Measurements from ENCODE around the gene NOL6.
A peak's percentile ranks its signal among the peaks of the same experiment; 100 is the strongest.
"Not testable (repeated sequence)": the region's sequence is repeated elsewhere in the genome, so short reads cannot be mapped to it uniquely, and the experiment has no call there.

The NOL6 gene

GRCh38 chr9:33431420-33431819, 42.3 kb downstream of the NOL6 start:
- DNase-seq (ENCODE audit: low spot score), result no peak

GRCh38 chr9:33430942-33431341, 42.8 kb downstream of the NOL6 start:
- no peak for DNase-seq (ENCODE audit: low spot score)

GRCh38 chr9:33429256-33429985, 44.3 kb downstream of the NOL6 start:
- DNase-seq (ENCODE audit: low spot score), result no peak

GRCh38 chr9:33426843-33427293, 46.9 kb downstream of the NOL6 start:
- no peak for DNase-seq (ENCODE audit: low spot score)

- no peak for DNase-seq (ENCODE audit: low spot score)
Measured at GRCh38 chr9:33425128-33425533, 48.6 kb downstream of the NOL6 start.

GRCh38 chr9:33424492-33424891, 49.2 kb downstream of the NOL6 start:
- DNase-seq (ENCODE audit: low spot score), result not testable (repeated sequence)

- not testable (repeated sequence) for DNase-seq (ENCODE audit: low spot score)
Measured at GRCh38 chr9:33424043-33424442, 49.7 kb downstream of the NOL6 start.

- no peak for DNase-seq (ENCODE audit: low spot score)
Measured at GRCh38 chr9:33419708-33420303, 53.9 kb downstream of the NOL6 start.

- DNase-seq (ENCODE audit: low spot score), result no peak
Measured at GRCh38 chr9:33418090-33418489, 55.6 kb downstream of the NOL6 start.

GRCh38 chr9:33416996-33417395, 56.7 kb downstream of the NOL6 start:
- DNase-seq (ENCODE audit: low spot score), result no peak

GRCh38 chr9:33415501-33416038, 58.2 kb downstream of the NOL6 start:
- peak; percentile 58 for DNase-seq (ENCODE audit: low spot score)

GRCh38 chr9:33414889-33415500, 58.7 kb downstream of the NOL6 start:
- no peak for DNase-seq (ENCODE audit: low spot score)

GRCh38 chr9:33414268-33414667, 59.5 kb downstream of the NOL6 start:
- DNase-seq (ENCODE audit: low spot score), result no peak
